GM18909 (cell line): ENCODE data around the gene CPNE4.

ENCODE experiments used
- ATAC-seq: cut with Tn5 transposase; IDR thresholded peaks from one replicate; pipeline ENCODE4 v1.9.1; 2021; ENCODE audit warnings: mild to moderate bottlenecking; ENCODE audit not compliant: unreplicated experiment, poor library complexity

CPNE4 gene

DNA sequence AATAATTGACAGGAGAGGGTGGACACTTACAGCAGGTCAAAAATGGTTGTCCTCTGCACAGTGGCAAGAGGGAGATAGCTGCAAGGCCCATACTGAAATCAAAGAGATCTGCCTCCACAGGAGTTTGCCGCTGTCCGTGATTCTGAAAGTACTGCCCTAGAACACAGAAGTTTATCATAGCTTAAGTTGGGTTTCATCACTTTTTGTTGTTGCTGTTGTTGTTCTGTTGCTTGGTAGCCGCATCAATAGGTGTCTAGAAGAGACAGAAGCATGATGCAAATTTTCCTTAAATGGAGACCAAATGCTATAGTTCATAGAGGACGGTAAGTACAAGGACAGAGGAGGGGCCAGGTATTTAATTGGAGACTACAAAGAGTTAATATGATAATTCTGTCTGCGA, 412.1 kb downstream of the CPNE4 start:
- no peak for ATAC-seq

DNA sequence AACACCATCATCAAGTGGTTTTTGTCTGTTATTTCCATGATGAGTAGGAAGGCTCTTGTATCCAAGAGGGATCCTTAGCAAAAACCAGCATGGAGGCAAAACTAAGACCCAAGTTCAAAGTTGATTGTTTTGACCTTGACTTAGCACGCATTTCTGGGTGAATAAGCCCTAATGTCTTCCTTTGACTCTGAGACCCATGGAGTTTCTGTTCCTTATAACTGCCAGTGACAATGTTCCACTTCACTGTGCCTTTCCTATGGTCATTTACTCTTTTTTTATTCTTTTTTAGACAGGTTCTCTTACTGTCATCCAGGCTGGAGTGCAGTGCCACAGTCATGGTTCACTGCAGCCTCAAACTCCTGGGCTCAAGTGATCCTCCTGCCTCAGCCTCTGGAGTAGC, 413.8 kb downstream of the CPNE4 start:
- peak; percentile 60 for ATAC-seq

DNA sequence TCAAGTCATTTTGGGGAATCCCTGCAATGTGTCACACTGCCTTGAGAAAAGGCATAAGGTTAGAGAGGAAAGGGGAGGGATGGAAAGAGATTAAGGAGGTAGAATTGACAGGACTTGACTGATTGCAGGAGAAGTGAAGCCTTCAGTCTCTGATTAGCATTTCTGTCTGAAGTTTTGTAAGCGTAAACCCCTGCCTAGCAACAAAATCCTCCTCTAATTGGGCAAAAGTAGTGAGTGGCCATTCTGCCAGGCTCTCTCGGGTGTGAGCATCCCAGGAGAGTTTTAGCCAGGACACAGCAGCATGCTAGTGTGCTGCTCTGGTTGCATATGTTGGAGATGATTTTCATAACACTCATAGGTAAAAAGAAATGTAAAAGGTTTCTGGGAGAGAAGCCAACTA, 415.0 kb downstream of the CPNE4 start:
- ATAC-seq: no peak

DNA sequence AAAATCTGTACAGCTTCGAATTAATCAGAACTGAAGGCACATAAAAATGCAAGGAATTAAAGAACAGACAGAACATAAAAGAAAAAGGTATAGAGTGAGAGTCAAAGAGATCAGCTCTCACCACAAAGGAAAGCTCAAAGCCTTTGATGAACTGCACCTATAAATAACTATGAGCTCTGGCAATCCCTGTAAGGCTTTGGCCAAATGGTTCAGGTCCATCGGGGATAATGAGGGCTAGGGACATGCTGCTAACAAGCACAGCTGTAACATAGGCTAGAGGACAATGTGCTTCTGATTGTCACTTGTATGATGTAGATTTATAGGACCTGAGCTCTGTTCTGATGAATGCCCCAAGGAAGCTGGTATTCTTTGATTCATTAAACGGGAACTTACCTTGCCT, 418.1 kb downstream of the CPNE4 start:
- no peak for ATAC-seq

DNA sequence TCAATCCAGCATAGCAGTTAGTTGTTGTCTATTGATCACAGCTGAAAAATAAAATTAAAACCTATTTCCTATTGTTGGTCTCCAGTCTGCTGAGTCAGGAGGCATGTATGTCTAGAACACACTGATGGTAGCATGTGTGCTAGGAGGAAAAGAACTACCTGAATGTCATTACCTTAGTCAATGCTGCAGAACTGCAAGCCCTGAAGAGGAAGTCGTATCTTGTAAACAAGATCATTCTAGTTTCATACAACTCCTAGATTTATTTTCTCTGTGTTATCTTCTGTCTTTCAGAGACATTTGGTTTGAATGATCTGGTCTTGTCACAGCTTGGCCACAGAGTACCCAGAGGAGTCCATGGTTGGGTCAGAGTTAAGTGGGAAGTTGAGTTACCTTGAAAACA, 422.1 kb downstream of the CPNE4 start:
- ATAC-seq: no peak

DNA sequence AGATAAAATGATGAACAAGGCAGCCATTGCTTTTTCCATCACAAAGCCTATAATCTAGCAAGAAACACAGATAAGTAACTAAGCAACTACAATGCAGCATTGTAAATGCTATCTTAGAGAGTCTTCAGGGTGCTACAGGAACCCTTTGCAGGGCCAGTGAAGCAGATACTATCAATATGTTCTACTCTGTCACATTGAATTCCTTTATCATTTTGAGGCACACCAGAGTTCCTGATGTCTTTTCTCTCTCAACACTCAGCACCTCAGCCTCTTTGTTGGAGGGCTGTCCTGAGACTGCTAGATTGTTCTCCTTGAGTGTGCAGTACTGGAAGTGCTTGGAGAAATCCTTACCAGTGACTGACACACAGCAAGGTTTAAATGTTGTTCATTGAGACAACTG, 424.6 kb downstream of the CPNE4 start:
- no peak for ATAC-seq

DNA sequence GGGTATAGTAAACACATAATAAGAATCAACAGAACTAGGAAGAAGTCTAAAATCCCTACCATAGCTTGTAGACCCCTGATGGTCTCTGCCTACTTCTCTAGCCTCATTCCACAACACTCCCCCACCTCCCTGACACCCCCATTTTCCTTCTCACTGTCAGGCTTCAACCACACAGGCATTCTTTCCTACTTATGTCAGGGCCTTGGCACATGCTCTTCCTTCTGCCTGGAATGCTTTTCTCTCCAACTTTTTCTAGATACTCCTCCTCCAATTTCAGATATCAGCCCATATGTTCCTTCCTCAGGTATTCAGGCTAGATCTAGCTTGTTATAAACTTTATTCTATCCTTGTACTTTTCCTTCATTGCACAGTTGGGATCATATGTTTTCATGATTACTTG, 426.1 kb downstream of the CPNE4 start:
- ATAC-seq: no peak

DNA sequence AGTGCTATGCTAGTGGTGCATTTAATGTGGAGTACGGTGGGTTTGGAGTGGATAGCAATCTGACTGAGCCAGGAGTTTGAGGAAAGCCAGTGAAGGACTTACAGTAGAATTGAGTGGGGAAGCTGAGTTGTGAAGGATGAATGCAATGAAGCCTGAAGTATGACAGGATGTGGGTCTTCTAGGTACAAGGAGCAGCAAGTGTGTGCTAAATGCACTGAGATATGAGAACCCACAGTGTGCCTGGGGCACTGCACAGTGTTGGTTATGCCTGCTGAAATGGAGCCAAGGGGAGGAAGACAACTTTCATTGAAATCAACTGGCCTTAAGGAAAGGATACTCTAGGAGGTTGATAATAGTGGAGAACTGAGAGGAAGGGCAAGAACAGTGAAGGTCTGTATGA, 426.5 kb downstream of the CPNE4 start:
- no peak for ATAC-seq

DNA sequence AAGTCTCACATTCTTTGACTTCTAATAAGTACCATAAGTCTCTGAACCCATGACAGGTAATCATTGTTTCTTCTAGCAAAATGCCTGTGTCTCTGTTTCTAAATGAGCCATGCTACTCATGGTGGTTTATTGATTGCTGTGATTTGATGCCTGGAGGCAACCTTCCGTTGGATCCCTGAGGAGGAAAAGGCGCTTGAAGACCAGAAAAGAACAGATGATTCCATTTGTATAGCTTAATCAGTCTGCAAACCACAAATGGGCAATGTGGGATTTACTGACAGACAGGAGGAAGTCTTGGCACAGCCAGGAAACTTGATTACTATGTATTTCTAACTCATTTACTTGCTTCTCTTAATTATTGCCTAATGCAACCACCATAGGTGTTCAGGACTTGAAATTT, 428.9 kb downstream of the CPNE4 start:
- no peak for ATAC-seq

DNA sequence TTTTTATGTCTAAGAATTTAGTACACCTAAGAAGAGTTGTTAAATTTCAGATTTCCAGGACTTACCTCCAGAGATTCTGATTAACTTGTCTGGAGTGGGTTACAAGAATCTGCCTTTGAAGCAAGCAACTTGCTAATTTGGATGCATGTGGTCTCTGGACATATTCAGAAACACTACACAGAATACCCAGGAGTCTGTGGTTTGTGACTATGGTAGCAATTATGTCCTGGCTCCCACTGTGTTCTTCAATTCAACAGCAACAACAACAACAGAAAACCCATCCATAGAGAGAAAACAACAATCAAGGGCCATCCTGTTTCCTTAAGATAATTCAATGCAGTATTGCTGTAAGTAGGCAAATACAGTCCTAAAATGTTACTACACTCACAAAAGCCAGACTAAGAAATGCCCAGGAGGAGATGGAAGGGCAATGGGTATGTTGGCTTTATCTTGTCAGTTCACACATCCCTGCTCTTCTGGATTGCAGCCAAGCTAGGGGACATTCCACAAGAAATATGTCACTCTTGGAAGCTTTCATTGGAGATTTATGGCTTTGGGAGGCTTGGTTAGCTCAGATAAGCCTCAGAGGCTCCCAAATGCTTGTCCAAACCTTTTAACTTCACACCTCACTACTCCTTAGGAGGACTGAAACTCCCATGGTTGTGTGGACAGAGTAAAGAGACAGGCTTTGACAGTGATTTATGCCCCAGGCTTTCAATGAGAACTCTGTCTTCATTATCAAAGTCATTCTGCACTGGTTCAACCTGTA, 432.6 kb downstream of the CPNE4 start:
- no peak for ATAC-seq

DNA sequence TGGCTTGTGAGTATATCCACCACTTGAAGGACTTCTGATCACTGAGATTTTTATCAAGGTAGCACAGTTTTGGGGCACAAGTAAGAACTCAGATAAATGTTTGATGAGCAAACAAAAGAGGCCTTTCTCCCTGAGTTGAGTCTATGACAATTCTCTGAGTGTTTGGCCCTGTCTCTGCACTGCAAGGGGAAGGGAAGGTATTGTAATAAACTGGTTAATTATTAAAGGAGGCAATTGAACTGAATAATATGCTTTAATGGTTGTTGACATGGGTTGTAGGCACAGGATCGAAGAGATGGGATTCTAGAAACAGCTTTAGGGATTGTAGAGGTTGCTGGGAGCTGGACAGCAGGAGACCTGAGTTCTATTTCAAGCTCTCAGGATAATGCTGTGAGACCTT, 437.0 kb downstream of the CPNE4 start:
- ATAC-seq: no peak

DNA sequence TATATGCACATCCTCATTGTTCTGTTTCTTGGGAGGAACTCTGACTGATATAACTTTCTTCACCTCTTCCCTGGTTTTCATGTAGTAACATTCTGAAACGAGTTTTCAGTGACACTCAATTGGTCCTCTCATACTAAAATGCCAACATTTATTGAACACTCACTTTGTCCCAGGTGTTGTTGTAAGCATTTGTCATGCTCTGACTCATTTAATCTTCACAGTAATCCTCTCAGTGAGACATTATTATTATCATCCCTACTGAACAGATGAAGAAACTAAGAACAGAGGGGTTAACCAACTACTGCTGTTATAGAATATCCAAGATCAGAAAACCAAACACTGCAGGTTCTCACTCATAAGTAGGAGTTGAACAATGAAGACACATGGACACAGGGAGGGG, 437.9 kb downstream of the CPNE4 start:
- ATAC-seq: no peak

DNA sequence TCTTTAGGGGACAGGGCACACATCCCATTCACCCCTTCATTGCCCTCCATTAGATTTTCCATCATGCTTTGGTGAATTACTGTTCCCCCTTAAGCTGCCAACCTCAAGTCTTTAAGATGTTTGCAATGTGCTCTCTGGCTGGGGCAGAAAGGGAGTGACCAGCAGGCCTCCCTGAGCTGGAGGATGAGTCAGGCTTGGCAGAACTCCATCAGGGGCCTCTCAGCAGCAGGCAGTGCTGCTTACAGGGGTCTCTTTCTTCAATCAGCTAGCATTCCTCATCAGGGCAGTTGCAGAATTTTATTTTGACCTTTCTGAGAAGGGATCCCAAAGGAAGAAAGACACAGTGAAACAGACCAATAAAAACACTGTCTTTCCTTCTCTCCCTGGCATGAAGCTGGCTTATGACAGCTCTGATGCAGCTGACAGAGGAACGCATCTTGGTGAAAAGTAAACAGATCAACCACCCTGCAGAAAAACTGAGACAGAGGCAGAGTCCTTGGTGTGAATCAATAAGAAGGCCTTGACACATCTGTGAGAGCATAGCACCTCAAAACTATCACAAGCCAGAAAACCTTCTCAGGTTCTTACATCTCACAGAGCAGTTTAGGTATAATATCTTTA, 443.3 kb downstream of the CPNE4 start:
- ATAC-seq: no peak

DNA sequence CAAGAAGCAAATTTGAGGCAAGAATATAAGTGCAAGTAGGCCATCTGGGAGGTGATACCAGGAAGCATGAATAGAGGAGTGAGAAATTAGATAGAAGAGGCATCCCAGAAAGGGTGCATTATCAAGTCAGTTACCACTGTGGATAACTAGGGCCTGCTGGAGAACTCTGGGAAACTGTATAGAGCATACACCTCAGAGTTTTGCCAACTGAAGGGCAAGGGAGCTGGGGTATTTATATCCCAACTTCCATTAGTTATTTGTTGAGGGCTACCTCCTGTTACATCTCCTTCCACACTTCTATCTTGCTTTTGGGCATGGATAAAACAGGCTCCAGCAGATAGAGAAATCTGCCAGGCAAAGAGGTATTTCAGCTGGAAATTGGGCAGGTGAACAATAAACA, 448.5 kb downstream of the CPNE4 start:
- no peak for ATAC-seq

DNA sequence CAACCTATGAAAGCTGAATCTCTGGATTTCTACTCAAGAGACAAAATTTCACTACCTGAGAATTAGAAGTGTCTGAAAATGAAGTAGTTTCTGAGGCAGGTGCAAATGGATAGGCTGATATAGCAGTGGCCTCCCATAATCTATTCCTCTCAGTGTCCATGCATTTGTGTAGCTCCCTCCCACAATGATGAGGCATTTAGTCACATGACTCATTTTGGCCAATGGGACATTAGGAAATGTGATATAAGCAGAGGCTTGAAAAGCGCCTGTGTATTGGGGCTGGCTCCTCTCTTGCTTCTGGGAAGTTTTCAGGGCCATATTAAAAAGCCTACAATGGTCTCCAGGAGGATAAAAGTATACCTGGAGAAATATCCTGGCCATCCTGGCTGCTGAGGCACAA, 452.4 kb downstream of the CPNE4 start:
- no peak for ATAC-seq

DNA sequence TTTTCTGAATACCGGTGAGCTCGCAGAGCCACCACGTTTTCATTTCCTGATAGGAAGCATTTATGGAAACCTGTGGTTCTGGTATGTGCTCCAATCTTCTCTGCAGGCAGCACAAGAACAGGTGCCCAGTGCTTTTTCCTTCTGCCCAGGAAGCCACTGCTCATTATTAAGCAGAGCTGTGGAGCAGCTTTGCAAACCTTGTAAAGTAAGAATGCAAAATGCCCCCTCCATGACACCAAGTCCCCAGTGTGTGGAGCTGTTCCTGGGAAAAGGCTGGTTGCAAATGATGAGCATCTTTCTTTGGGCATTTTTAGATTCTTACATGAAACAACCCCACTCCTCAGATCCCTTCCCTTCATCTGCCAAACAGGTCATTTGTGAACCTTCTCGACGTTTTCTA, 466.4 kb downstream of the CPNE4 start:
- no peak for ATAC-seq

DNA sequence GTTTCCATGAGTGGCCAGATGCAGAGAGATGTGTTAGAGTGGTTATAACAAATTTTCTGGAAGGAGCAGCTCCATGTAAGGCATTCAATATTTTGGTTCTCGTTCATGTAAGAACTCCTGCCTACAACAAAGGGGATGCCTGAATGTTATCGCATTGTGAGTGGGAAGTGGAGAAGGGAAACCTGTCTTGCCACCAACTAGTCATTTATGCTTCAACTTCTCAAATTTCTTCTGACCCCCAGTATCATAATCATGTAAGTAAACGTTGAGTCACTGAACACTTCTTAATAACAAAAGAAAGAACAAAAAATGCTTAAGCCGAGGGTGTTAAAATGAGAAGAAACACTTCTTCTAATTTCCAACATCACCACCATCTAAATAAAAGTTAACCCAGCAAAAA, 470.0 kb downstream of the CPNE4 start:
- no peak for ATAC-seq

DNA sequence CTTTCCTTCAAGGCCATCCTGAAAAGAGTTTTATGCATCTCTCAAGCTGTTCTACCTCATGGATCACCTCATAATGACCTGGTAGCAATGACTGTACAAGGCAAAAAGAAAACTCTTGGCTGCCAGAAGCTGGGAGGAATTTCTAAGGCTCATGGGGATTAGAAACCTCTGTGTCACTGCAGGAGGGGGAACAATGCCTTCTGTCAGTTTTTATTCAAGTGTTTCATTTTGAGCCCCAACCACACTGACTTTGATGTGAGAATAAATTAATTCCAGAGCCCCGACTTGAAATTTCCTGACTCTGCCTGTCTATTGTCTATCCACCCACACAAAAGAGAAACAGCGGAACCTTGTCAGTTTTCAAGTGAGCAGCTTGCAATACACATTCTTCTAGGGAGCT, 473.3 kb downstream of the CPNE4 start:
- no peak for ATAC-seq

DNA sequence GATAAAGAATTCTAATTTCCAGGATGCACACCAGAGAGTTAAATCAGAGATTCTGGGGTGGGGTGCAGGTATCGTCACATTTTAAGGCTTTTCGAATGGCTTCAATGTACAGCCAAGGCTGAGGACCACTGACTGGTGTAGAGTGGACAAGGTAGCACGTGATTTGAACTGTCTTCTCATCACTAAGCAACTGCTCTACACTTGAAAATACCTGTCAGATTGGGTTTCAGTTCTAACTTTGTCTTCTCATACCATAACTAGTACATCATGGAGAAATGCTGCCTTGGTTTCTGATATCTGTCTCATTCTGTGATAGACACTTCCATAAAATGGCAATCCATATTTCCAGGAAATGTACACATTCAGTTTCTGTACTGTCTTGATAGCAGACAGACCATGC, 474.0 kb downstream of the CPNE4 start:
- ATAC-seq: no peak

DNA sequence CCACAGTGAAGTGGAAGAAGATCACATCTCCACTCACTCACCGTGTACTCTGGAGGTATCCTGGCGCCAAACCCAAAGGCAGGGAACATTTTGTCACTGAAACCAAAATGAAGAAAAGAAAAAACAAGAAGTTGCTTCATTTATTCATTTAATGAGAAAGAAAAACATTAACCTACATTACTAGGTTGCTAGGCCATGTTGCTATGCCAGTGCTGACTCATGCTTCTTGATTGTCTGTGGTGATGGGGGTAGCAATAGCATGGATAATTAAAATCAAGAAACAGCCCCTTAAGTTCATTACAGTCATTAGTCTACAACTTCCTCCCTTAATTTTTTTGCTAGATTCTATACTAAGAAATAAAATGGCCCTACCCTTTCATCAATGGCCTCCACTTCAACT, 479.4 kb downstream of the CPNE4 start:
- no peak for ATAC-seq

DNA sequence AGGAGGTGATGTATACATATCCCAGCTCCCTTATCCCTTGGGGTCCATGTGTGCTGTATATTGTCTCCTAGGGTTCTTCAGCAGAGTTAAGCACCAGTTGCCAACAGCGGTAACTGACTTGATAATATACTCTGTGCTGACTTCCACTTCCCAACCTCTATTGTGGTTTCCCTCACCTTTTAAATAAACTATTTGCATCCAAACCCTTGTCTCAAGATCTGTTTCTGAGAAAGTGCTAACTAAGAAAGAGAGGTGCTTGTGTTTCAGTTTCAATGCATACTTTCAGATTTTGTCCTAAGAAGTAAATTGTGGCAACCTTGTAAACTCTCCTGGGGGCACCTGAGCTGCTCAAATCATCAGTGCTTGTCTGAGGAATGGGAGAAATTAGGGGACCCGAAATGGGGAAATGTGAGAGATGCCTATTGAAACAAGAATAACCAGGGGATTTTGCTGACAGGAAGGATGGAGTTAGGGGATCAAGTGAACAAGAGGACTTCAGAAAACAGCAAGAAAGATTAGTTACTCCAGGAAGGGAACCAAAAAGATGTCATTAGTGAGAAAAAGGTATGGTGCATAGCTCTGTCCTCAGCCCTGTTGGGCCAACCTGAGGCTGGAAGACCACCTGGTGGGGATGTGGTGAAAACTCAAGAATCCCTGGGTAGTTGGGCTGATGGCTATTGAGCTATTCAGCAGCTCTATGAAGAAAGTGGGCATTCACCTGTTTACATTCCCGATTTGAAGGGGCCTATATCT, 481.1 kb downstream of the CPNE4 start:
- ATAC-seq: peak; percentile 92

DNA sequence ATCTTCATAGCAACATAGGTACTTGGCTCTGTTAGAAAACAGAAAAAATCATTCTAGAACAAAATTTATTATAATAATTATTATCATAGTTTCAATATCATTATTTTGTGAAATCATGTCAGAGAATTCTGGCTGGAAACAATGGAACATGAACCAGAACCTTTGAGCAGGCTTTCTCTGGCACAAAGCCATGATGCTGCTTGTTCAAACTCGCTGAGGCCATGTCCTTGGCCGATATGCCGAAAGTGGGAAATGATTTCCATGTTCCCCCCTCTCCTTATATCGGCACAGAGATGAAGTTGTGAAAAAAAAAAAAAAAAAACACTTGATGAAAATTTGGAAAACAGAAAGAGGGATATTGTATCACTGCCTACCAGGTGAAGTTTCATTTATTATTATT, 483.1 kb downstream of the CPNE4 start:
- ATAC-seq: no peak
